Hepatocyte (in vitro differentiated cells): Measurements from ENCODE around the gene CPNE6.

Experiments used
- CTCF ChIP-seq: fragments of 200-600 bp; sonication (generic); IDR thresholded peaks from 2 replicates; pipeline ENCODE4 v1.5.1; 2016; ENCODE audit warnings: antibody characterized with exemption, mild to moderate bottlenecking; ENCODE audit not compliant: poor library complexity
- EZH2 ChIP-seq: fragments of 200-600 bp; sonication (generic); IDR thresholded peaks from 2 replicates; pipeline ENCODE4 v1.6.1; 2016; ENCODE audit warnings: antibody characterized with exemption, mild to moderate bottlenecking, borderline replicate concordance
- EZH2phosphoT487 ChIP-seq: fragments of 200-600 bp; sonication (generic); IDR thresholded peaks from one replicate; pipeline ENCODE4 v1.6.1; 2018; ENCODE audit warnings: antibody characterized with exemption, mild to moderate bottlenecking, low read depth, moderate library complexity; ENCODE audit not compliant: unreplicated experiment, severe bottlenecking

DNA sequence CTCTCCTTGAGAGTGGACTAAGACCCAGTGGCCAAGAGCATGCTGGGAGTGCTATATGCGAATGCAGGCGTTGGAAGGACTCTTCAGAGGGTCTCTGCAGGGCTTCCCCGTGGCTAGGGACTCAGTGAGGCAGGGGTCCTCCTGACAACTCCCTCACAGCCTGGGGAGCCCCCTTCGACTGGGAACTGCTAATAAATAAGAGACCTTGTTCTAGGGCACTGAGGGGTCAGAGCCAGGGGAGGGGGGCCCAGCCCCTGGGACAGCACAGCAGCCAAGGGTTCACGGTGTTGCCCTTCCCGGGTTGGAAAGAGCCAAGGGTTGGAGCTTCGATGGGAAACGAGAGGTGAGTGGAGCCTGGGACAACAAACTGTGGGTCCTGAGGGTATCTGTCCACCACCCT, 6.0 kb upstream of the CPNE6 start:
- TF ChIP-seq CTCF (no peak), EZH2 (no peak), EZH2phosphoT487 (no peak)
